Activated B cell treated with CpG ODN at 0.5 μM for 24 hours (primary cell): ENCODE data around the gene VAMP7. TPM values are rescaled to one million over a fixed set of nuclear protein-coding genes. Genes with fewer than 3 reads are reported as not detected.
"Not testable (repeated sequence)": the region's sequence is repeated elsewhere in the genome, so short reads cannot be mapped to it uniquely, and the experiment has no call there.

Experiments
- ATAC-seq: fragments of 200-7000 bp; cut with Tn5 transposase; one replicate; pipeline ENCODE4 v1.10.0; 2021; ENCODE audit warnings: low read depth, mild to moderate bottlenecking, moderate library complexity
- CTCF ChIA-PET: fragments of 350-600 bp; sonication (Branson Sonifier 250); formaldehyde crosslinking; loops from one replicate; lab custom pipeline; 2021; ENCODE audit warnings: antibody characterized with exemption; lab: Charles Lee
- POLR2A ChIA-PET: fragments of 350-600 bp; sonication (Branson Sonifier 250); formaldehyde crosslinking; loops from one replicate; lab custom pipeline; 2021; ENCODE audit warnings: antibody characterized with exemption; lab: Charles Lee
- DNase-seq: peaks from one replicate; pipeline ENCODE4 v3.0.0; 2022
- H3K27ac Mint-ChIP-seq: one replicate; pipeline ENCODE4 v1.8.0; 2020; ENCODE audit warnings: mixed read lengths
- H3K27me3 Mint-ChIP-seq: one replicate; pipeline ENCODE4 v1.8.0; 2021; ENCODE audit warnings: mixed read lengths
- H3K36me3 Mint-ChIP-seq: one replicate; pipeline ENCODE4 v1.8.0; 2021; ENCODE audit warnings: low read depth, mixed read lengths
- H3K4me1 Mint-ChIP-seq: one replicate; pipeline ENCODE4 v1.8.0; 2021; ENCODE audit warnings: mixed read lengths
- H3K4me3 Mint-ChIP-seq: one replicate; pipeline ENCODE4 v1.8.0; 2020; ENCODE audit warnings: mild to moderate bottlenecking, mixed read lengths
- H3K9me3 Mint-ChIP-seq: one replicate; pipeline ENCODE4 v1.8.0; 2020; ENCODE audit warnings: mixed read lengths
- CTCF ChIP-seq: fragments of 200-600 bp; IDR thresholded peaks from one replicate; pipeline ENCODE4 v1.8.0; 2022; ENCODE audit warnings: antibody characterized with exemption, mild to moderate bottlenecking
- intact Hi-C: fragments of 100-400 bp; cut with micrococcal nuclease; formaldehyde crosslinking; loops from one replicate; pipeline ENCODE4 v1.15.1; 2024
- total RNA-seq: library from RNA; stranded (reverse); gene quantifications from 2 replicates; pipeline ENCODE4 v1.2.3, GENCODE V29; 2022

VAMP7 gene, protein sequence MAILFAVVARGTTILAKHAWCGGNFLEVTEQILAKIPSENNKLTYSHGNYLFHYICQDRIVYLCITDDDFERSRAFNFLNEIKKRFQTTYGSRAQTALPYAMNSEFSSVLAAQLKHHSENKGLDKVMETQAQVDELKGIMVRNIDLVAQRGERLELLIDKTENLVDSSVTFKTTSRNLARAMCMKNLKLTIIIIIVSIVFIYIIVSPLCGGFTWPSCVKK
- total RNA-seq: 23.3 and 25.7 TPM in 2 replicates

GRCh38 chrX:155881158-155881993, at the start of gene VAMP7:
Gene VAMP7, plus strand, starts transcription at chrX:155881345. Its CDS starts 8,122 bp downstream, at chrX:155889467.
- H3K4me3 Mint-ChIP-seq: peak within 1 kb of the TSS; percentile 88
- ChIA-PET CTCF (no interaction called here), POLR2A (no interaction called here)
- H3K27ac Mint-ChIP-seq: peak within 1 kb of the TSS; percentile 82
- no peaks in the 10 kb centered on the region for H3K27me3 Mint-ChIP-seq
- peaks cover 14% of the 10 kb centered on the region for H3K36me3 Mint-ChIP-seq
- ATAC-seq (peak; percentile 98), DNase-seq (peak; percentile 70)
- intact Hi-C loops: loop anchor here (1.0 kb wide), 1 partner anchor 855 kb away; the partner anchor contains the start of gene FUNDC2
- peaks cover 31% of the 10 kb centered on the region for H3K4me1 Mint-ChIP-seq
- no peak for TF ChIP-seq CTCF
- H3K9me3 Mint-ChIP-seq: peaks cover 4% of the 10 kb centered on the region

GRCh38 chrX:155841232-155841631, 39.9 kb upstream of the VAMP7 start:
- TF ChIP-seq CTCF: no peak
- ChIA-PET CTCF (no interaction called here), POLR2A (no interaction called here)
- intact Hi-C loops: no loop called here
- Mint-ChIP-seq H3K36me3 (no peaks in the 10 kb centered on the region), H3K4me1 (no peaks in the 10 kb centered on the region), H3K27ac (no peak overlapping the region), H3K27me3 (no peaks in the 10 kb centered on the region), H3K4me3 (no peak overlapping the region), H3K9me3 (peaks cover 15% of the 10 kb centered on the region)
- DNase-seq (no peak), ATAC-seq (no peak)

- H3K9me3 Mint-ChIP-seq, intact Hi-C loops, H3K27ac Mint-ChIP-seq, H3K4me1 Mint-ChIP-seq, H3K36me3 Mint-ChIP-seq, CTCF ChIA-PET, H3K4me3 Mint-ChIP-seq, H3K27me3 Mint-ChIP-seq, POLR2A ChIA-PET, ATAC-seq, DNase-seq: not testable (repeated sequence)
Observed at GRCh38 chrX:155851786-155852185, 29.4 kb upstream of the VAMP7 start.

GRCh38 chrX:155857561-155857960, 23.6 kb upstream of the VAMP7 start:
- no peak overlapping the region for H3K4me3 Mint-ChIP-seq
- H3K4me1 Mint-ChIP-seq: no peaks in the 10 kb centered on the region
- intact Hi-C loops: no loop called here

DNA sequence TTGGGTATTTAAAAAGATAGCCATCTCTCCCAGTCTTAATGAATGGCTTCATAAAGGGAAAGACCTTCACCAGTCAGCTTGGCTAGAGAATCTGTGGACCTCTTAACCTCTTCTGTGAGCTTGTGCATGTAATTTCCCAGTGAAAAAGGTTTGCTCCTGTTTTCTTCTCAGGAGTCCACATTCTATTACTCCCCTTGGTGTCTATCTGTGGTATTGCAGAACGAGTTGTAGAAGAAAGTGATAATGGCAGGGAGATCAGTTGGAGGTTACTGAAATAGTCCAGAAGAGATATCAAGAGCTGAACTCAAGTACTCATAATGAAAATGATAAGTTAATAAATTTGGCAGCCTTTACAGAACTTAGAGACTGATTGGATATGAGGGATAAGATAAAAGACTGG, 16.5 kb upstream of the VAMP7 start:
- intact Hi-C loops: no loop called here
- Mint-ChIP-seq H3K36me3 (no peaks in the 10 kb centered on the region), H3K27me3 (no peaks in the 10 kb centered on the region), H3K4me3 (no peak overlapping the region), H3K27ac (no peak overlapping the region), H3K4me1 (no peaks in the 10 kb centered on the region), H3K9me3 (peaks cover 9% of the 10 kb centered on the region)
- DNase-seq: no peak
- CTCF ChIA-PET: no interaction called here
- POLR2A ChIA-PET: no interaction called here
- ATAC-seq: no peak
- TF ChIP-seq CTCF: no peak

More at GRCh38 chrX:155857561-155857960, 23.6 kb upstream of the VAMP7 start:
- DNase-seq (no peak), ATAC-seq (no peak)
- no peak for TF ChIP-seq CTCF
- CTCF ChIA-PET: no interaction called here
- POLR2A ChIA-PET: no interaction called here
- no peaks in the 10 kb centered on the region for H3K9me3 Mint-ChIP-seq
- H3K27me3 Mint-ChIP-seq: no peaks in the 10 kb centered on the region
- H3K36me3 Mint-ChIP-seq: no peaks in the 10 kb centered on the region
- H3K27ac Mint-ChIP-seq: no peak overlapping the region
